ENCODE results near the gene LRMDA.

The LRMDA gene

GRCh38 chr10:76251841-76252671, 820.6 kb downstream of the LRMDA start:
- no peak for DNase-seq

GRCh38 chr10:76252733-76253132, 821.3 kb downstream of the LRMDA start:
- DNase-seq, result no peak

- no peak for DNase-seq
Observed at GRCh38 chr10:76255241-76255640, 823.8 kb downstream of the LRMDA start.

GRCh38 chr10:76257816-76258215, 826.4 kb downstream of the LRMDA start:
- DNase-seq, result no peak

GRCh38 chr10:76265441-76266113, 834.2 kb downstream of the LRMDA start:
- DNase-seq, result no peak

- DNase-seq, result no peak
Observed at GRCh38 chr10:76268530-76268929, 837.1 kb downstream of the LRMDA start.

- DNase-seq, result no peak
Observed at GRCh38 chr10:76268954-76269353, 837.5 kb downstream of the LRMDA start.

GRCh38 chr10:76270464-76270863, 839.0 kb downstream of the LRMDA start:
- no peak for DNase-seq

- DNase-seq, result no peak
Observed at GRCh38 chr10:76274933-76275332, 843.5 kb downstream of the LRMDA start.

- DNase-seq, result no peak
Observed at GRCh38 chr10:76278811-76279460, 847.5 kb downstream of the LRMDA start.

GRCh38 chr10:76281659-76282058, 850.2 kb downstream of the LRMDA start:
- DNase-seq, result no peak

- DNase-seq, result peak; percentile 59
Observed at GRCh38 chr10:76282061-76283025, 850.9 kb downstream of the LRMDA start.

GRCh38 chr10:76284351-76284750, 852.9 kb downstream of the LRMDA start:
- no peak for DNase-seq

GRCh38 chr10:76285012-76285411, 853.6 kb downstream of the LRMDA start:
- no peak for DNase-seq

- no peak for DNase-seq
Observed at GRCh38 chr10:76285515-76285914, 854.1 kb downstream of the LRMDA start.

- DNase-seq, result no peak
Observed at GRCh38 chr10:76286536-76286935, 855.1 kb downstream of the LRMDA start.

- DNase-seq, result no peak
Observed at GRCh38 chr10:76287856-76288255, 856.4 kb downstream of the LRMDA start.

GRCh38 chr10:76291175-76291574, 859.8 kb downstream of the LRMDA start:
- no peak for DNase-seq

GRCh38 chr10:76291885-76292284, 860.5 kb downstream of the LRMDA start:
- no peak for DNase-seq

- no peak for DNase-seq
Observed at GRCh38 chr10:76296957-76297356, 865.5 kb downstream of the LRMDA start.

GRCh38 chr10:76297358-76297757, 865.9 kb downstream of the LRMDA start:
- DNase-seq, result no peak

- DNase-seq, result peak; percentile 98
Observed at GRCh38 chr10:76297780-76298281, 866.4 kb downstream of the LRMDA start.

Data from DMS153 (cell line).